GM18498 (cell line): Measurements from ENCODE around the gene LY9.
"Not testable (repeated sequence)": the region's sequence is repeated elsewhere in the genome, so short reads cannot be mapped to it uniquely, and the experiment has no call there.

ENCODE experiments used
- ATAC-seq: cut with Tn5 transposase; IDR thresholded peaks from one replicate; pipeline ENCODE4 v1.9.1; 2021; ENCODE audit warnings: mild to moderate bottlenecking, moderate library complexity; ENCODE audit not compliant: unreplicated experiment

LY9 gene

GRCh38 chr1:160774886-160775719 is 20.9 kb upstream of the LY9 start:
- no peak for ATAC-seq

GRCh38 chr1:160776178-160776577 is 19.8 kb upstream of the LY9 start:
- ATAC-seq, result no peak

- no peak for ATAC-seq
These were observed 18.4 kb upstream of the LY9 start for GRCh38 chr1:160777486-160778089.

GRCh38 chr1:160778976-160779375 is 17.0 kb upstream of the LY9 start:
- no peak for ATAC-seq

DNA sequence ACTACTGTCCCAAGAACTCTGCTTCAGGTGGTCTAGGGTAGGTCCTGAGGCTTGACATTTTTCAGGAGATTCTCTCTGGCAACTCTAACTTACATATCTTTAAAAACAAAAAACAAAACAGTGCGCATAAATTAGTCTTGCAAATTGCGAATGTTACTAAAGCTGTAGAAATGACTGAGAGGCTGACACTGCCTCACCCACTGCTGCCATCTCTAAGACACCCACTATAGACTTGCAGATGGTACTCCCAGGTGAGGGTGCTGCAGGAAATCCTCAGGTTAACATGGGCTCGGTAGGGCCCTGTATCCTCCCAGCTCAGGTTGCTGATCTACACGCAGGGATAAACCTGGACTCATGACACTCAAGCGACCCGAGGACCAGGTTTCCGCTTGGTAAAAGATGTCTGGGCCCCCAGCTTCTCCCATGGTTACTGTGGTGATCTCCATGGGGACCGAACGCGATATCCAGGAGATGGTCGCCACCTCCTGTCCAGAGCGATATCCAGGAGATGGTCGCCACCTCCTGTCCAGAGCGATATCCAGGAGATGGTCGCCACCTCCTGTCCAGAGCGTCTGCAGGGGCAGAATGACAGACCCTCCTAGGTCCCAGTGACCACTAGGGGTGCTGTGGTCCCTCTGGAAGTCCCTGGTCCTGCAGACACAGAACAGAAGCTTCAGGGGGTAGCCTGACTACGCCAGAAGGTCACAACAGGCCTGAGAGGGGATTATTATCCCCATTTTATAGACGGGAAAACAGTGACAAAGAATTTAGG is 16.2 kb upstream of the LY9 start:
- ATAC-seq, result no peak

- ATAC-seq, result no peak
These were observed 15.6 kb upstream of the LY9 start for GRCh38 chr1:160780398-160780755.

GRCh38 chr1:160781186-160781766 is 14.7 kb upstream of the LY9 start:
- ATAC-seq, result no peak

GRCh38 chr1:160781914-160782689 is 13.9 kb upstream of the LY9 start:
- ATAC-seq, result peak; percentile 85

GRCh38 chr1:160782988-160783765 is 12.8 kb upstream of the LY9 start:
- ATAC-seq, result not testable (repeated sequence)

DNA sequence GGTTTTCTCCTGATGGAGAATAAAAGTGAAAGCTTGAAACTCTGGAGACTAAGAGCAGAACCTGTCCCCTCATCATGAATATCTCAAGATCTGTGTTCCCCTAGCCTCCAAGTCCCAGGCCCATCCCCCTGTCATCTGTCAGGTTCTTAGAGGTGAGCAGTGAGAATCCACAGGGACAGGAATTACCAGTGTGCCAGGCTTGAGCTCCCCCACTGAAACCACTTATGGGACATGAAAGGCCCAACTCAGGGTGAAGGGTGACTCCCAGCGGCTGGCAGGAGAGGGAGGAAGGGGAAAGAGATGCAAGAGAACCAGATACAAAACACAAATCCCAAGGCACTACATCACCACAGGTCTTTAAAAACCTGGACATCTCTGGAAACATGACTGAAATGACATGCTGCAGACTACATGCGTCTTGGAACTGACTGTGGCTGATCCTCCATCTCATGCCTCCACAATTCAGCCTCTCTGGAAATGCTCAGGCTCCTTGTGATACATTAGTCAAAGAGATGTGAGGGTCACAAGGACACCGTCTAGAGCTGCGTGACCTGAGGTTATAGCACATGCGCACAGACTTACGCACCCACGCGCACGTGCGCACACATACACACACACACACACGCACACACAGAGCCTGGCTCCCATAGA is 6.8 kb upstream of the LY9 start:
- ATAC-seq, result no peak

DNA sequence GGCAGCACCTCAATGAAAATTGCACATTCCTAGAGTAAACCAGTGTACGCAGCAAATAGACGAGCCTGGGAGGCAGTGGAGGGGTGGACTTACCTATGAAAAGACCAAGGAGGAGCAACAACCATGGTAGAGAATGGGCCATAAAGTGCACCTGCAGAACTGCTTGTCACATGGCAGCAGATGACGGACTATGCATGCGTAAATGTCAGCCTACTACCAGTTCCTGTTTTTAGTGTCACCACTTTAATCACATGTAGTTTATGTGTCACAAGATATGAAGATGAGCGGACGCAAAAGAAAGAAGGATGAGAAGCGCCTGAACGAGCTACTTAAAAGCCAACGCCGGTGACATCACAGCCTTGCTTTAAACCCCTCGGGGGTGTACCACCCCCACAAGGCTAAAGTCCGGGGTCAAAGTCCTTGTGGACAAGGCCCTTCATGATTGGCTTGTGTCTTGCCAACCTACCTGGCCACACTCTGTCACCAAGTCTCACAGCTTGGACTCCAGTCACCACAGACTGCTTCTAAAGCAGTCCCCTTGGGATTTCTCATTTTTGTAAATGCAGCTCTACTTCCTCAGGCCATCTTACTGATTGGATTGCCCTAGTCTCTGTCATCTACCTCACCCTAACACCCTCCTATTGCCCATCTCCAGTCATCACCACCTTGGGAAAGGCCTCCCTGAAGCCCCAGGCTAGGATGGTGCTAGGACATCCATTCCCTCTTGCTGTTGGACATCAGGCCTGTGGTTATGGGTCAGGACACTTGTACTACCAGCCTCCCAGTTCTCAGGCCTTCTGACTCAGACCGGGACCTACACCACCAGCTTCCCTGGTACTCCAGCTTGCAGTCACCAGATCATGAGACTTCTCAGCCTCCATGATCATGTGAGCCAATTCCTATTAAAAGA is 6.0 kb upstream of the LY9 start:
- peak; percentile 86 for ATAC-seq

GRCh38 chr1:160794376-160794775 is 1.6 kb upstream of the LY9 start:
- ATAC-seq, result no peak

GRCh38 chr1:160797271-160797709 is 1.3 kb downstream of the LY9 start:
- ATAC-seq, result peak; percentile 39

GRCh38 chr1:160797861-160798273 is 1.9 kb downstream of the LY9 start:
- ATAC-seq, result no peak

DNA sequence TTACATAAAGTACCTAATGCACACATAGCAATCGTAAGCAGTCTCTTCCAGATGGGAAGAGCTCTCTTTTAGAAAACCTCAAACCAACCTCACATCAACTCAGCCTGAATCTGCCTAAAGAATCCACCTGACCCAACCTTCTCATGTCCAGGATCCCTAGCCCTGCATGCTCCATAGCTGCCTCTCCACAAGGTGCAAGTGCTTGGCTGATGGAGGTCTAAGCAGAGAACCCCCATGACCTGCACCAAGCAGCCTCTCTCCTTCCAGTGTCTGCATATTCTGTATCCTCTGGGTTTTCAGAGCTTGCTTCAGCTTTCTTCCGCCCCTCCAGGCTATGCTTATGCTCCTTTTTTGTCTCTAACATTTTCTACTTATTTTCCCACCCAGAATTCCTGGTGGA is 2.5 kb downstream of the LY9 start:
- no peak for ATAC-seq

GRCh38 chr1:160799641-160800040 is 3.7 kb downstream of the LY9 start:
- no peak for ATAC-seq

DNA sequence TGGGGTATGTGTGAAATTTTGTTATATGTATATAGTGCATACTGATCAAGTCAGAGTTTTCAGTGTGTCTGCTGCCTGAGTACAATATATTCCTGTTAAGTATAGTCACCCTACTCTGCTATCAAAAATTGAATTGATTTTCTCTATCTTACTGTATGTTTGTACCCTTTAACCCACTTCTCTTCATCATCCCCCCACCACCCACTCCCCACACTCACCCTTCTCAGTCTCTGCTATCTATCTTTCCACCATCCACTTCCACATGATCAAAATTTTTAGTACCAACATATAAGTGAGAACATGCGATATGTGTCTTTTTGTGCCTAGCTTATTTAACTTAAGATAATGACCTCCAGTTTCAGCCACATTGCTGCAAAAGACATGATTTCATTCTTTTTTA is 4.2 kb downstream of the LY9 start:
- ATAC-seq, result no peak

GRCh38 chr1:160800645-160801408 is 4.9 kb downstream of the LY9 start:
- ATAC-seq, result no peak
